ENCODE measurements around the gene AFAP1. TPM values are rescaled to one million over a fixed set of nuclear protein-coding genes. Genes with fewer than 3 reads are reported as not detected.

The AFAP1 gene
- total RNA-seq, 1 experiment from 2014 or later = 22.5 TPM

DNA sequence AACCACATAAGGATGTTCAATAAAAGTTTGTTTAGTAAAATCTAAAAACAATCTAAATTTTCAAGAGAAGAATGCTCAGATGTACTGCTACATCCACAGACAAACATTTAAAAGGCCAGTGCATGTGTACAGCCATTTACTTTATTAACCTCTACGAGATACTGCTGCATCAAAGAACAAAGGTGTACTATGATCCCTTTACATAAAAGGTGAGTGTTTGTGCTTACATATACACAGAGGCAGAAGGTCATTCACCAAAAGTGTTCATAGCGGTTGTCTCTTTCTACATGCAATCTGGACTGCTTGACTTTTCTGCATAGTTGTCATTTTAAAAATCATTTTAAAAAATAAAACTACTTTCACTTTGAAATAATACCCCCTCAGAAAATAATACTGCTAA lies 81.7 kb downstream of the AFAP1 start:
- no peak overlapping the region for H3K27ac Mint-ChIP-seq (ENCODE audit: low read depth, unreplicated experiment)
- no peaks in the 10 kb centered on the region for H3K27me3 Mint-ChIP-seq (ENCODE audit: insufficient read depth, unreplicated experiment)
- POLR2A ChIA-PET = no interaction called here
- CTCF ChIA-PET = no interaction called here
- H3K9me3 Mint-ChIP-seq (ENCODE audit: unreplicated experiment) = no peaks in the 10 kb centered on the region
- no peak overlapping the region for H3K4me3 Mint-ChIP-seq (ENCODE audit: unreplicated experiment)
- no TSS peak for BruUV-seq (replicated peaks)
- DNase-seq (ENCODE audit: unreplicated experiment) = no peak
- H3K36me3 Mint-ChIP-seq (ENCODE audit: insufficient read depth, unreplicated experiment) = peaks cover 9% of the 10 kb centered on the region
- intact Hi-C loops (cut with micrococcal nuclease) = no loop called here
- H3K4me1 Mint-ChIP-seq (ENCODE audit: insufficient read depth, unreplicated experiment) = peaks cover 21% of the 10 kb centered on the region
- TF ChIP-seq, protein P1, sequence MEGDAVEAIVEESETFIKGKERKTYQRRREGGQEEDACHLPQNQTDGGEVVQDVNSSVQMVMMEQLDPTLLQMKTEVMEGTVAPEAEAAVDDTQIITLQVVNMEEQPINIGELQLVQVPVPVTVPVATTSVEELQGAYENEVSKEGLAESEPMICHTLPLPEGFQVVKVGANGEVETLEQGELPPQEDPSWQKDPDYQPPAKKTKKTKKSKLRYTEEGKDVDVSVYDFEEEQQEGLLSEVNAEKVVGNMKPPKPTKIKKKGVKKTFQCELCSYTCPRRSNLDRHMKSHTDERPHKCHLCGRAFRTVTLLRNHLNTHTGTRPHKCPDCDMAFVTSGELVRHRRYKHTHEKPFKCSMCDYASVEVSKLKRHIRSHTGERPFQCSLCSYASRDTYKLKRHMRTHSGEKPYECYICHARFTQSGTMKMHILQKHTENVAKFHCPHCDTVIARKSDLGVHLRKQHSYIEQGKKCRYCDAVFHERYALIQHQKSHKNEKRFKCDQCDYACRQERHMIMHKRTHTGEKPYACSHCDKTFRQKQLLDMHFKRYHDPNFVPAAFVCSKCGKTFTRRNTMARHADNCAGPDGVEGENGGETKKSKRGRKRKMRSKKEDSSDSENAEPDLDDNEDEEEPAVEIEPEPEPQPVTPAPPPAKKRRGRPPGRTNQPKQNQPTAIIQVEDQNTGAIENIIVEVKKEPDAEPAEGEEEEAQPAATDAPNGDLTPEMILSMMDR (IDR thresholded peaks at IDR 0.05; ENCODE audit: unreplicated experiment) = no peak

DNA sequence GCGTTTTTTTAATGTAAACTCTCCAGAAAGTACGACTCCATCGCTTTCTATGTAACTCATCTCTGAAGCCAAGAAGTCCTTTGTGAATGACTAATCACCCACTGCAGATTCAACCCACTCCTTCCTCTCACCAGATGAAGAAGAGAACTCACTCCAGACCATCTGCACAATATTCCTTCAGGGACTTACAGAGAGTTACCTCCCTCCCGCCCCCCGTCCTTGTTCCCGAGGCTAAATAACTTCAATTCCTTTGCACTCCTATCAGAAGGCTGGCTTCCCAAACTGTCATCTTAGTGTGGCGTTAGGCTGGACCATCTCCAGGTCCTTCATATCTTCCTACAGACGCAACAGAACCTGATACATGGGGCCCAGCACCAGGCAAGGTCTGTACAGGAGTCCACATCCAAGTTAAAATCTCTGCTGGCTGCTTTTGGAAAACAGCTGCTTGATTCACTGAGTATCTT lies 82.4 kb downstream of the AFAP1 start:
- BruUV-seq (replicated peaks) = no TSS peak
- CTCF ChIA-PET = no interaction called here
- Mint-ChIP-seq H3K27me3 (ENCODE audit: insufficient read depth, unreplicated experiment) (no peaks in the 10 kb centered on the region), H3K36me3 (ENCODE audit: insufficient read depth, unreplicated experiment) (peaks cover 9% of the 10 kb centered on the region), H3K4me3 (ENCODE audit: unreplicated experiment) (no peak overlapping the region), H3K9me3 (ENCODE audit: unreplicated experiment) (no peaks in the 10 kb centered on the region), H3K27ac (ENCODE audit: low read depth, unreplicated experiment) (peak overlapping the region; percentile 8), H3K4me1 (ENCODE audit: insufficient read depth, unreplicated experiment) (peaks cover 21% of the 10 kb centered on the region)
- POLR2A ChIA-PET = no interaction called here
- TF ChIP-seq, protein P1 (IDR thresholded peaks at IDR 0.05; ENCODE audit: unreplicated experiment) = no peak
- peak; percentile 30 for DNase-seq (ENCODE audit: unreplicated experiment)
- intact Hi-C loops (cut with micrococcal nuclease) = no loop called here

DNA sequence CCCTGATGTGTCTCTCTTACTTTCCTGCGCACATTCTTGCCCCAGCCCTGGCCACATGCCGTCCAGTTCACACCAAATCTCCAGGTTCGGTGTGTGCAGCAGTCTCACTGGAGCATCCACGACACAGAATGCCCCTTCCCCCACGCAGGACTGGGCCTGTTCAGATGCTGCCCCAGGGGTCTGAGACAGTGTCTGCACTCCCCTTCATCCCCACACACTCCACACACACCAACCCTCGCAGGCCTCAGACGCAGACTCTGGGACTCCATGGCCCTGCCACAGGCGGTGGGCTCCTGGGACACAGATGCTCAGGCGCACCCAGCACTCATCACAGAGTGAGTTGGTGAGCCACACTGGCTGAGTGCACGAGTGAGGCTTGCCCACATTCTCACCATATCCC lies 83.9 kb downstream of the AFAP1 start:
- intact Hi-C loops (cut with micrococcal nuclease) = no loop called here
- TF ChIP-seq, protein P1 (IDR thresholded peaks at IDR 0.05; ENCODE audit: unreplicated experiment) = no peak
- Mint-ChIP-seq H3K9me3 (ENCODE audit: unreplicated experiment) (no peaks in the 10 kb centered on the region), H3K4me3 (ENCODE audit: unreplicated experiment) (no peak overlapping the region), H3K27ac (ENCODE audit: low read depth, unreplicated experiment) (no peak overlapping the region), H3K36me3 (ENCODE audit: insufficient read depth, unreplicated experiment) (peaks cover 9% of the 10 kb centered on the region), H3K27me3 (ENCODE audit: insufficient read depth, unreplicated experiment) (no peaks in the 10 kb centered on the region), H3K4me1 (ENCODE audit: insufficient read depth, unreplicated experiment) (peaks cover 11% of the 10 kb centered on the region)
- BruUV-seq (replicated peaks) = no TSS peak
- CTCF ChIA-PET = no interaction called here
- POLR2A ChIA-PET = no interaction called here
- DNase-seq (ENCODE audit: unreplicated experiment) = no peak

DNA sequence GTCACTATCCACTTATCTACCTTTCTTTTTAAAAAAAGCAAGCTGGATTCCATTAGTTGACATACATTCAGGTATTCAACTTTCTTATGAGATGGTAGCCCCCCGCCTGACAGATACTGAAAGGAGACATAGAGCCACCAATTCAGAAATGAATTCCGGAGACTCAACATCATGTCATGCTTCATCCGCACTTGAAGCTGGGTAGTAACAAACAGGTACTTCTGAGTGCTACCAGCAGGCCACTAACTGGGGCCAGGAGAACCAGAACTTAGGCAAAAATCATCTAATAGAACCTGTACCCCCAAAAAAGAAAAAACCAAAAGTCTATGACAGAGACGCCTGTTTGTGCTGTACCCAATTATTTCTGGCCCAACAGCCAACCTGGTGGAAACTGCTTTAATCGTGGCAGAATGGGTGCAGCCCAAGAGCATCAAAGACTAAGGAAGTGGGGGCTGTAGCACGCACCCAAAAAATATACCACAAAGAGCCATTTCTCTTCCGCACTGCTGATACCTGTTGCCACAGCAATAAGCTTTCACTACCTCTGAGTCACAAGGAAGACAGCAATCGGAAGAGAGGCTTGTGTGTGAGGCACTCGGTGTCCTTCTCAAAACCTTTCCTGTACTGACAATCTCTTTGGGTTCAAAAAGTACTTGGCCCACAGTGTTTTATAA lies 84.8 kb downstream of the AFAP1 start:
- H3K4me3 Mint-ChIP-seq (ENCODE audit: unreplicated experiment) = no peak overlapping the region
- H3K4me1 Mint-ChIP-seq (ENCODE audit: insufficient read depth, unreplicated experiment) = peaks cover 9% of the 10 kb centered on the region
- no peaks in the 10 kb centered on the region for H3K27me3 Mint-ChIP-seq (ENCODE audit: insufficient read depth, unreplicated experiment)
- no peak overlapping the region for H3K27ac Mint-ChIP-seq (ENCODE audit: low read depth, unreplicated experiment)
- BruUV-seq (replicated peaks) = TSS peak; percentile 22
- intact Hi-C loops (cut with micrococcal nuclease) = no loop called here
- DNase-seq (ENCODE audit: unreplicated experiment) = no peak
- TF ChIP-seq, protein P1 (IDR thresholded peaks at IDR 0.05; ENCODE audit: unreplicated experiment) = no peak
- H3K36me3 Mint-ChIP-seq (ENCODE audit: insufficient read depth, unreplicated experiment) = peaks cover 9% of the 10 kb centered on the region
- ChIA-PET POLR2A (interaction anchor here (0.6 kb wide), 1 partner anchor 12 kb away, joined by 3 read pairs; no protein-coding TSS in a partner anchor), CTCF (interaction anchor here (0.7 kb wide), 1 partner anchor 187 kb away, joined by 3 read pairs; no protein-coding TSS in a partner anchor)
- no peaks in the 10 kb centered on the region for H3K9me3 Mint-ChIP-seq (ENCODE audit: unreplicated experiment)

All from MCF 10A (cell line).